Calu3 (cell line): ENCODE data around the gene ERO1A. TPM values are rescaled to one million over a fixed set of nuclear protein-coding genes. Genes with fewer than 3 reads are reported as not detected.

Experiments
- BruUV-seq: library from RNA; stranded (reverse); fragments of 400-500 nt; replicated peaks from 2 replicates; lab custom pipeline; 2021; lab: Mats Ljungman, UMichigan
- CTCF ChIA-PET: fragments of 300-600 bp; sonication (Branson Sonifier 250); formaldehyde crosslinking; loops from one replicate; lab custom pipeline; 2022; ENCODE audit warnings: antibody characterized with exemption; lab: Charles Lee
- DNase-seq: peaks from one replicate; pipeline ENCODE4 v3.0.0; 2022
- H3K27ac Mint-ChIP-seq: one replicate; pipeline ENCODE4 v1.8.0; 2022; ENCODE audit warnings: mixed read lengths; ENCODE audit not compliant: unreplicated experiment
- H3K27me3 Mint-ChIP-seq: one replicate; pipeline ENCODE4 v1.8.0; 2022; ENCODE audit warnings: mixed read lengths; ENCODE audit not compliant: unreplicated experiment
- H3K36me3 Mint-ChIP-seq: one replicate; pipeline ENCODE4 v1.8.0; 2022; ENCODE audit warnings: mild to moderate bottlenecking, moderate library complexity, mixed read lengths; ENCODE audit not compliant: insufficient read depth, unreplicated experiment
- H3K4me1 Mint-ChIP-seq: one replicate; pipeline ENCODE4 v1.8.0; 2022; ENCODE audit warnings: mild to moderate bottlenecking, low read depth, mixed read lengths; ENCODE audit not compliant: unreplicated experiment
- H3K4me3 Mint-ChIP-seq: one replicate; pipeline ENCODE4 v1.8.0; 2022; ENCODE audit warnings: mild to moderate bottlenecking, low read depth, moderate library complexity, mixed read lengths; ENCODE audit not compliant: unreplicated experiment
- H3K9me3 Mint-ChIP-seq: one replicate; pipeline ENCODE4 v1.8.0; 2022; ENCODE audit warnings: low read depth, mixed read lengths; ENCODE audit not compliant: unreplicated experiment
- CTCF ChIP-seq: fragments of 200-600 bp; IDR thresholded peaks from one replicate; pipeline ENCODE4 v1.8.0; 2022; ENCODE audit warnings: antibody characterized with exemption; ENCODE audit not compliant: unreplicated experiment
- intact Hi-C: fragments of 100-400 bp; cut with micrococcal nuclease; formaldehyde crosslinking; loops from one replicate; pipeline ENCODE4 v1.10.0; 2022; ENCODE audit not compliant: unreplicated experiment
- total RNA-seq: library from RNA; stranded (reverse); gene quantifications from 2 replicates; pipeline ENCODE4 v1.2.3, GENCODE V29; 2022

Gene ERO1A
- total RNA-seq, 1 experiment from 2014 or later = 129 TPM

- no peak for TF ChIP-seq CTCF
- no peak overlapping the region for H3K4me3 Mint-ChIP-seq
- CTCF ChIA-PET = no interaction called here
- no peak for DNase-seq
- intact Hi-C loops = no loop called here
- no TSS peak for BruUV-seq
- peaks cover 17% of the 10 kb centered on the region for H3K4me1 Mint-ChIP-seq
- no peaks in the 10 kb centered on the region for H3K27me3 Mint-ChIP-seq
- H3K9me3 Mint-ChIP-seq = no peaks in the 10 kb centered on the region
- H3K36me3 Mint-ChIP-seq = peaks cover 12% of the 10 kb centered on the region
- H3K27ac Mint-ChIP-seq = no peak overlapping the region
Measured at GRCh38 chr14:52735921-52736489, 40.6 kb upstream of the ERO1A start.

GRCh38 chr14:52733824-52734223, 38.5 kb upstream of the ERO1A start:
- no peak for DNase-seq
- H3K9me3 Mint-ChIP-seq = no peaks in the 10 kb centered on the region
- peaks cover 28% of the 10 kb centered on the region for H3K36me3 Mint-ChIP-seq
- no peak for TF ChIP-seq CTCF
- H3K4me1 Mint-ChIP-seq = peaks cover 14% of the 10 kb centered on the region
- no peak overlapping the region for H3K27ac Mint-ChIP-seq
- no peaks in the 10 kb centered on the region for H3K27me3 Mint-ChIP-seq
- intact Hi-C loops = no loop called here
- no TSS peak for BruUV-seq
- CTCF ChIA-PET = interaction anchor here (0.6 kb wide), 1 partner anchor 38 kb away, joined by 4 read pairs; the partner anchor contains the start of gene ERO1A
- H3K4me3 Mint-ChIP-seq = no peak overlapping the region

GRCh38 chr14:52730709-52731111, 35.4 kb upstream of the ERO1A start:
- intact Hi-C loops = no loop called here
- DNase-seq = no peak
- Mint-ChIP-seq H3K9me3 (no peaks in the 10 kb centered on the region), H3K4me1 (peaks cover 2% of the 10 kb centered on the region), H3K4me3 (peak overlapping the region; percentile 96), H3K27me3 (no peaks in the 10 kb centered on the region), H3K36me3 (peaks cover 43% of the 10 kb centered on the region), H3K27ac (peak overlapping the region; percentile 59)
- BruUV-seq = no TSS peak
- CTCF ChIA-PET = interaction anchor here (0.6 kb wide), 1 partner anchor 62 kb away, joined by 9 read pairs; no protein-coding TSS in a partner anchor
- TF ChIP-seq CTCF = no peak

GRCh38 chr14:52729925-52730708, 34.8 kb upstream of the ERO1A start, which contains the start of gene STYX:
TSS of gene STYX (plus strand) at chr14:52730166. CDS start at chr14:52730475, 309 bp downstream.
- CTCF ChIA-PET = interaction anchor here (1.2 to 1.3 kb wide), 2 partner anchors 19 to 34 kb away, joined by 3 to 4 read pairs; partner anchors contain the start of gene ERO1A
- Mint-ChIP-seq H3K4me1 (no peaks in the 10 kb centered on the region), H3K27ac (peak within 1 kb of the TSS; percentile 59), H3K9me3 (no peaks in the 10 kb centered on the region), H3K27me3 (no peaks in the 10 kb centered on the region), H3K4me3 (peak within 1 kb of the TSS; percentile 96), H3K36me3 (peaks cover 47% of the 10 kb centered on the region)
- TSS peak; percentile 53 for BruUV-seq
- TF ChIP-seq CTCF = no peak
- peak; percentile 99 for DNase-seq
- intact Hi-C loops = no loop called here
